Chondrocyte (in vitro differentiated cells): ENCODE measurements around the gene GMCL2. TPM values are rescaled to one million over a fixed set of nuclear protein-coding genes. Genes with fewer than 3 reads are reported as not detected.
"Not testable (repeated sequence)": the region's sequence is repeated elsewhere in the genome, so short reads cannot be mapped to it uniquely, and the experiment has no call there.

Source experiments
- DNase-seq: peaks from one replicate; pipeline ENCODE4 v3.0.0; 2021; ENCODE audit warnings: mixed read lengths, low spot score
- H3K27ac Mint-ChIP-seq: one replicate; pipeline ENCODE4 v1.8.0; 2021; ENCODE audit warnings: mild to moderate bottlenecking, moderate library complexity, mixed read lengths; ENCODE audit not compliant: unreplicated experiment
- H3K27me3 Mint-ChIP-seq: 2 replicates; pipeline ENCODE4 v1.8.0; 2021; ENCODE audit warnings: low read depth, mixed read lengths
- H3K36me3 Mint-ChIP-seq: 2 replicates; pipeline ENCODE4 v1.8.0; 2021; ENCODE audit warnings: low read depth, mixed read lengths
- H3K4me1 Mint-ChIP-seq: 2 replicates; pipeline ENCODE4 v1.8.0; 2021; ENCODE audit warnings: low read depth, mild to moderate bottlenecking, mixed read lengths
- H3K4me3 Mint-ChIP-seq: one replicate; pipeline ENCODE4 v1.8.0; 2021; ENCODE audit warnings: mild to moderate bottlenecking, moderate library complexity, mixed read lengths; ENCODE audit not compliant: unreplicated experiment
- H3K9me3 Mint-ChIP-seq: 2 replicates; pipeline ENCODE4 v1.8.0; 2021; ENCODE audit warnings: low read depth, mixed read lengths
- CTCF ChIP-seq: fragments of 200-600 bp; sonication (generic); IDR thresholded peaks from 2 replicates; pipeline ENCODE4 v1.5.0; 2021; ENCODE audit warnings: antibody characterized with exemption, mild to moderate bottlenecking, moderate library complexity
- total RNA-seq: library from RNA; stranded (reverse); gene quantifications from 3 replicates; pipeline ENCODE4 v1.2.1, GENCODE V29; 2021

The GMCL2 gene
- total RNA-seq, 1 donor from 2014 or later: not detected

GRCh38 chr5:178230879-178231538 lies 43.8 kb upstream of the GMCL2 start:
- H3K4me1 Mint-ChIP-seq: peaks cover 40% of the 10 kb centered on the region
- H3K9me3 Mint-ChIP-seq: peaks cover 10% of the 10 kb centered on the region
- peak overlapping the region; percentile 78 for H3K4me3 Mint-ChIP-seq
- DNase-seq: peak; percentile 55
- no peaks in the 10 kb centered on the region for H3K27me3 Mint-ChIP-seq
- H3K27ac Mint-ChIP-seq: peak overlapping the region; percentile 81
- peaks cover 26% of the 10 kb centered on the region for H3K36me3 Mint-ChIP-seq
- TF ChIP-seq CTCF: no peak

- Mint-ChIP-seq H3K4me3 (no peak overlapping the region), H3K4me1 (peaks cover 40% of the 10 kb centered on the region), H3K36me3 (peaks cover 26% of the 10 kb centered on the region), H3K27me3 (no peaks in the 10 kb centered on the region), H3K27ac (no peak overlapping the region), H3K9me3 (peaks cover 10% of the 10 kb centered on the region)
- no peak for TF ChIP-seq CTCF
- DNase-seq: peak; percentile 68
Measured at GRCh38 chr5:178229861-178230260, 42.7 kb upstream of the GMCL2 start.

GRCh38 chr5:178229111-178229510 lies 41.9 kb upstream of the GMCL2 start:
- not testable (repeated sequence) for H3K4me3 Mint-ChIP-seq, H3K27ac Mint-ChIP-seq, H3K9me3 Mint-ChIP-seq, H3K27me3 Mint-ChIP-seq
- peaks cover 40% of the 10 kb centered on the region for H3K4me1 Mint-ChIP-seq
- DNase-seq: peak; percentile 18
- H3K36me3 Mint-ChIP-seq: peaks cover 27% of the 10 kb centered on the region

DNA sequence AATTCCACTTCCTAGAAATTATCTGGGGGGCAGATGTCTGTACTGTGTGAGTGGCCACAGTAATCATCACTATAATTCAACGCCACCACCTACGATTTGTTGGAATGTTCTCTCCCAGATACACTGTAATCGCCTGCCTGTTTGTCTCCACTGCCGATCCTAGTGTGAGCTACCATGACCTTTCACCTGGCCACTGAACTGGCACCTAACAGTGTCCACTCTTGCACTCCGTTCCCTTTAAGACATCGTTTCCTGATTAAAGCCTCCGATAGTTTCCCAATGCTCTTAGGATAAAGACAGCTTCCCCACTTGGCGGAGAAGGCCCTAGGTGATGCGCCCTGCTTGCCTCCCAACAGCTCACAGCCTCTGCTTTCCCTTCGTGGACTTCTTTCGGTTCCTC lies 41.4 kb upstream of the GMCL2 start:
- no peak for TF ChIP-seq CTCF
- peak; percentile 9 for DNase-seq
- H3K4me3 Mint-ChIP-seq: no peak overlapping the region
- H3K27me3 Mint-ChIP-seq: no peaks in the 10 kb centered on the region
- H3K36me3 Mint-ChIP-seq: peaks cover 30% of the 10 kb centered on the region
- peaks cover 10% of the 10 kb centered on the region for H3K9me3 Mint-ChIP-seq
- peaks cover 40% of the 10 kb centered on the region for H3K4me1 Mint-ChIP-seq
- H3K27ac Mint-ChIP-seq: no peak overlapping the region

DNA sequence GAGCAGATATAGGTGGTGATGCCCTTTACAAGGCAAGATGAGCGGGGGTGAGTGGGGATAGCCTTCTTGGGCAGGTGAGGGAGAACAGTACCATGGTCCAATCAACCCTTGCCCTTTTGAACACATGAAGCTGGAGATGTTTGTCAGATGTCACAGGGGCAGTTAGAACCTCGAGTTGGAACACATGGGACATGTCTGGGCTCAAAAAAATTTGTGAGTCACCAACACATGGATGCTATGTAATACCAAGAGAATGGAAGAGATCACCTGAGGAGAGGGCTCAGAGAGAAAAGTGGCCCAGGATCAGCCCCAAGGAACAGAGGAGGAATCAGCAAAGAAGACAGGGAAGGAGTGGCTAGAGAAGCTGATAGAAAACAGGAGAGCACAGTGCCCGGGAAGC lies 40.8 kb upstream of the GMCL2 start:
- TF ChIP-seq CTCF: no peak
- H3K27ac Mint-ChIP-seq: no peak overlapping the region
- no peaks in the 10 kb centered on the region for H3K27me3 Mint-ChIP-seq
- peak; percentile 36 for DNase-seq
- peaks cover 33% of the 10 kb centered on the region for H3K36me3 Mint-ChIP-seq
- peaks cover 38% of the 10 kb centered on the region for H3K4me1 Mint-ChIP-seq
- no peak overlapping the region for H3K4me3 Mint-ChIP-seq
- peaks cover 10% of the 10 kb centered on the region for H3K9me3 Mint-ChIP-seq

DNA sequence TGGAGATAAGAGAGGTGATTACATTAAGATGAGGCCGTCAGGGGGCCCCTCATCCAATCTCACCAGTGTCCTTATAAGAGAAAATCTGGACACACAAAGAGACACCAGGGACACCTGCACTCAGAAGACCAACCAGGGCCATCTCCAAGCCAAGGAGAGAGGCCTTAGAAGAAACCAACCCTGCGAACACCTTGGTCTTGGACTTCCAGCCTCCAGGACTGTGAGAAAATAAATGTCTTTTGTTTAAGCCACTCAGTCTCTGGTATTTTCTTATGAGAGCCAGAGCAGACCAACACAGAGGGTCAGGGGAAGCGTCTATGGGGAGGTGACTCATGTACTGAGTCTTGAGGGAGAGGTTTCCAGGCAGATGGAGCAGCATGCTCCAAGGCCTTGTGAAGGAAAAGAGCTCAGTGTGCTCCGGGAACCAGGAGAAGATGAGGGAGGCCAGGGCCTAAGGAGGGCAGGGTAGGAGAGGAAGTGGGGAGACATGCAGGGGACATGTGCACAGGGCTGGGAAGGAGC lies 40.0 kb upstream of the GMCL2 start:
- H3K27ac Mint-ChIP-seq: no peak overlapping the region
- H3K4me3 Mint-ChIP-seq: no peak overlapping the region
- peaks cover 36% of the 10 kb centered on the region for H3K4me1 Mint-ChIP-seq

More for the DNA sequence above, 40.0 kb upstream of the GMCL2 start:
- peaks cover 10% of the 10 kb centered on the region for H3K9me3 Mint-ChIP-seq
- TF ChIP-seq CTCF: no peak
- peaks cover 33% of the 10 kb centered on the region for H3K36me3 Mint-ChIP-seq
- DNase-seq: peak; percentile 41
- no peaks in the 10 kb centered on the region for H3K27me3 Mint-ChIP-seq
